GM13976 (cell line): Measurements from ENCODE around the gene CLCA4.

Experiments
- DNase-seq: peaks from one replicate; pipeline ENCODE4 v3.0.0; 2012; ENCODE audit warnings: low spot score
- CTCF ChIP-seq: IDR thresholded peaks from 2 replicates; pipeline ENCODE4 v1.5.1; 2012; ENCODE audit warnings: borderline replicate concordance, mild to moderate bottlenecking; ENCODE audit not compliant: insufficient read depth; ENCODE audit errors: extremely low read depth, missing control alignments, control extremely low read depth
- in situ Hi-C: fragments of 300-500 bp; cut with MboI; formaldehyde crosslinking; loops from one replicate; pipeline ENCODE4 v1.12.0; 2022; ENCODE audit warnings: low sequenced_read_pairs, mixed read lengths, inconsistent platforms; ENCODE audit not compliant: unreplicated experiment

Gene CLCA4

GRCh38 chr1:86573763-86574484, 27.0 kb downstream of the CLCA4 start:
- DNase-seq: no peak
- no peak for TF ChIP-seq CTCF
- in situ Hi-C loops: no loop called here

GRCh38 chr1:86581231-86581630, 34.4 kb downstream of the CLCA4 start:
- in situ Hi-C loops: no loop called here
- no peak for TF ChIP-seq CTCF
- DNase-seq: no peak

- no peak for DNase-seq
- no peak for TF ChIP-seq CTCF
- in situ Hi-C loops: no loop called here
These were observed 35.3 kb downstream of the CLCA4 start for GRCh38 chr1:86582161-86582560.

- in situ Hi-C loops: no loop called here
- no peak for DNase-seq
- TF ChIP-seq CTCF: no peak
These were observed 36.2 kb downstream of the CLCA4 start for GRCh38 chr1:86583032-86583431.

- DNase-seq: no peak
These were observed 36.7 kb downstream of the CLCA4 start for GRCh38 chr1:86583593-86583992.

GRCh38 chr1:86594284-86594770, 47.4 kb downstream of the CLCA4 start:
- DNase-seq: no peak
- in situ Hi-C loops: no loop called here
- no peak for TF ChIP-seq CTCF

More at GRCh38 chr1:86583593-86583992, 36.7 kb downstream of the CLCA4 start:
- in situ Hi-C loops: no loop called here
- no peak for TF ChIP-seq CTCF
